Measurements from ENCODE around the gene ZNF675.
"Not testable (repeated sequence)": the region's sequence is repeated elsewhere in the genome, so short reads cannot be mapped to it uniquely, and the experiment has no call there.

DNA sequence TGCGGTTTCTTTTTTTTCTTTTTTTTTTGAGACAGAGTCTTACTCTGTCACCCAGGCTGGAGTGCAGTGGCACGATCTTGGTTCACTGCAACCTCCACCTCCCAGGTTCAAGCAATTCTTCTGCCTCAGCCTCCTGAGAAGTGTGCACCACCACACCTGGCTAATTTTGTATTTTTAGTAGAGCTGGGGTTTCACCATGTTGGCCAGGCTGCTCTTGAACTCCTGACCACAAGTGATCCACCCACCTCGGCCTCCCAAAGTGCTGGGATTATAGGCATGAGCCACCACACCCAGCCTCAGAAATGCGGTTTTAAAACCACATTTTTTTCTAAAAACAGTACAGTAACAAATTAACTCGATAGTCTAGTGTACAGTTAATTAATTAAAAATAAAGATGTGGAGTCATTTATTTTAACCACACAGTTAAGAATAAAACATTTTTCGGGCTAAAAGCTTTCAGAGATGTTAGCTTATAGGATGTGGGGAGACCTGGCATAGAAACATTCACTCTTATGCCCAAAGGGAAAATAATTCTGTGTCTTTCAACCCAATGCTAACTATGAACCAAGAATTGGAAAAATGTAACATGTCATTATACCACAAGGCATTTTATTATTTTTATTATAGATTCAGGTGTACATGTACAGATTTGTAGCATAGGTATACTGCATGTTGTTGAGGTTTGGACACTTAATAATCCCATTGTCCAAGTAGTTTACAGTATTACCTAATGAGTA lies 43.9 kb upstream of the ZNF675 start:
- TF ChIP-seq, protein P1, sequence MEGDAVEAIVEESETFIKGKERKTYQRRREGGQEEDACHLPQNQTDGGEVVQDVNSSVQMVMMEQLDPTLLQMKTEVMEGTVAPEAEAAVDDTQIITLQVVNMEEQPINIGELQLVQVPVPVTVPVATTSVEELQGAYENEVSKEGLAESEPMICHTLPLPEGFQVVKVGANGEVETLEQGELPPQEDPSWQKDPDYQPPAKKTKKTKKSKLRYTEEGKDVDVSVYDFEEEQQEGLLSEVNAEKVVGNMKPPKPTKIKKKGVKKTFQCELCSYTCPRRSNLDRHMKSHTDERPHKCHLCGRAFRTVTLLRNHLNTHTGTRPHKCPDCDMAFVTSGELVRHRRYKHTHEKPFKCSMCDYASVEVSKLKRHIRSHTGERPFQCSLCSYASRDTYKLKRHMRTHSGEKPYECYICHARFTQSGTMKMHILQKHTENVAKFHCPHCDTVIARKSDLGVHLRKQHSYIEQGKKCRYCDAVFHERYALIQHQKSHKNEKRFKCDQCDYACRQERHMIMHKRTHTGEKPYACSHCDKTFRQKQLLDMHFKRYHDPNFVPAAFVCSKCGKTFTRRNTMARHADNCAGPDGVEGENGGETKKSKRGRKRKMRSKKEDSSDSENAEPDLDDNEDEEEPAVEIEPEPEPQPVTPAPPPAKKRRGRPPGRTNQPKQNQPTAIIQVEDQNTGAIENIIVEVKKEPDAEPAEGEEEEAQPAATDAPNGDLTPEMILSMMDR (IDR thresholded peaks at IDR 0.05; ENCODE audit: poor library complexity, severe bottlenecking) = not testable (repeated sequence)
- not testable (repeated sequence) for TF ChIP-seq EP300 (conservative IDR thresholded peaks at IDR 0.05; ENCODE audit: poor library complexity, severe bottlenecking); POLR2AphosphoS5 (IDR thresholded peaks at IDR 0.05); EZH2 (IDR thresholded peaks at IDR 0.05; ENCODE audit: borderline replicate concordance, insufficient read depth, low read length, poor library complexity, severe bottlenecking); SMC3 (conservative IDR thresholded peaks at IDR 0.05; ENCODE audit: poor library complexity); REST (IDR thresholded peaks at IDR 0.05; ENCODE audit: borderline replicate concordance)
